Activated CD8-positive, alpha-beta T cell treated with anti-CD3 and anti-CD28 coated beads for 36 hours (primary cell): Measurements from ENCODE around the gene DNAH11. TPM values are rescaled to one million over a fixed set of nuclear protein-coding genes. Genes with fewer than 3 reads are reported as not detected.
"Not testable (repeated sequence)": the region's sequence is repeated elsewhere in the genome, so short reads cannot be mapped to it uniquely, and the experiment has no call there.

Source experiments
- ATAC-seq: fragments of 200-7000 bp; cut with Tn5 transposase; one replicate; pipeline ENCODE4 v1.10.0; 2021; ENCODE audit warnings: mild to moderate bottlenecking, moderate library complexity
- CTCF ChIA-PET: fragments of 350-600 bp; sonication (Branson Sonifier 250); formaldehyde crosslinking; loops from one replicate; lab custom pipeline; 2021; ENCODE audit warnings: antibody characterized with exemption; lab: Charles Lee
- POLR2A ChIA-PET: fragments of 350-600 bp; sonication (Branson Sonifier 250); formaldehyde crosslinking; loops from one replicate; lab custom pipeline; 2021; ENCODE audit warnings: antibody characterized with exemption; lab: Charles Lee
- DNase-seq: peaks from one replicate; pipeline ENCODE4 v3.0.0-alpha.2; 2020
- H3K27ac Mint-ChIP-seq: one replicate; pipeline ENCODE4 v1.8.0; 2021; ENCODE audit warnings: mild to moderate bottlenecking, mixed read lengths
- H3K27me3 Mint-ChIP-seq: one replicate; pipeline ENCODE4 v1.8.0; 2021; ENCODE audit warnings: mixed read lengths
- H3K36me3 Mint-ChIP-seq: one replicate; pipeline ENCODE4 v1.8.0; 2021; ENCODE audit warnings: low read depth, mixed read lengths
- H3K4me1 Mint-ChIP-seq: one replicate; pipeline ENCODE4 v1.8.0; 2021; ENCODE audit warnings: low read depth, mixed read lengths
- H3K4me3 Mint-ChIP-seq: one replicate; pipeline ENCODE4 v1.8.0; 2021; ENCODE audit warnings: mild to moderate bottlenecking, moderate library complexity, mixed read lengths
- H3K9me3 Mint-ChIP-seq: one replicate; pipeline ENCODE4 v1.8.0; 2021; ENCODE audit warnings: mixed read lengths
- intact Hi-C: fragments of 100-400 bp; cut with micrococcal nuclease; formaldehyde crosslinking; loops from one replicate; pipeline ENCODE4 v1.10.0; 2022
- total RNA-seq, 2 experiments: library from RNA; stranded (reverse); gene quantifications; one replicate each; pipeline ENCODE4 v1.2.3, GENCODE V29; 2021
- TF ChIP-seq, protein P1 (sequence below): fragments of 200-600 bp; IDR thresholded peaks from one replicate; pipeline ENCODE4 v1.8.0; 2022; ENCODE audit warnings: antibody characterized with exemption, mild to moderate bottlenecking

Gene DNAH11
- total RNA-seq, 2 experiments from 2014 or later, result 2.3 to 2.7 TPM

- no peaks in the 10 kb centered on the region for H3K36me3 Mint-ChIP-seq
- intact Hi-C loops, result no loop called here
- peaks cover 2% of the 10 kb centered on the region for H3K27me3 Mint-ChIP-seq
- H3K9me3 Mint-ChIP-seq, result no peaks in the 10 kb centered on the region
- ATAC-seq, result no peak
- H3K27ac Mint-ChIP-seq, result no peak overlapping the region
- ChIA-PET POLR2A (no interaction called here), CTCF (no interaction called here)
- no peak overlapping the region for H3K4me3 Mint-ChIP-seq
- DNase-seq, result no peak
- H3K4me1 Mint-ChIP-seq, result no peaks in the 10 kb centered on the region
- TF ChIP-seq, protein P1, sequence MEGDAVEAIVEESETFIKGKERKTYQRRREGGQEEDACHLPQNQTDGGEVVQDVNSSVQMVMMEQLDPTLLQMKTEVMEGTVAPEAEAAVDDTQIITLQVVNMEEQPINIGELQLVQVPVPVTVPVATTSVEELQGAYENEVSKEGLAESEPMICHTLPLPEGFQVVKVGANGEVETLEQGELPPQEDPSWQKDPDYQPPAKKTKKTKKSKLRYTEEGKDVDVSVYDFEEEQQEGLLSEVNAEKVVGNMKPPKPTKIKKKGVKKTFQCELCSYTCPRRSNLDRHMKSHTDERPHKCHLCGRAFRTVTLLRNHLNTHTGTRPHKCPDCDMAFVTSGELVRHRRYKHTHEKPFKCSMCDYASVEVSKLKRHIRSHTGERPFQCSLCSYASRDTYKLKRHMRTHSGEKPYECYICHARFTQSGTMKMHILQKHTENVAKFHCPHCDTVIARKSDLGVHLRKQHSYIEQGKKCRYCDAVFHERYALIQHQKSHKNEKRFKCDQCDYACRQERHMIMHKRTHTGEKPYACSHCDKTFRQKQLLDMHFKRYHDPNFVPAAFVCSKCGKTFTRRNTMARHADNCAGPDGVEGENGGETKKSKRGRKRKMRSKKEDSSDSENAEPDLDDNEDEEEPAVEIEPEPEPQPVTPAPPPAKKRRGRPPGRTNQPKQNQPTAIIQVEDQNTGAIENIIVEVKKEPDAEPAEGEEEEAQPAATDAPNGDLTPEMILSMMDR, result no peak
Measured at GRCh38 chr7:21730399-21730798, 187.6 kb downstream of the DNAH11 start.

DNA sequence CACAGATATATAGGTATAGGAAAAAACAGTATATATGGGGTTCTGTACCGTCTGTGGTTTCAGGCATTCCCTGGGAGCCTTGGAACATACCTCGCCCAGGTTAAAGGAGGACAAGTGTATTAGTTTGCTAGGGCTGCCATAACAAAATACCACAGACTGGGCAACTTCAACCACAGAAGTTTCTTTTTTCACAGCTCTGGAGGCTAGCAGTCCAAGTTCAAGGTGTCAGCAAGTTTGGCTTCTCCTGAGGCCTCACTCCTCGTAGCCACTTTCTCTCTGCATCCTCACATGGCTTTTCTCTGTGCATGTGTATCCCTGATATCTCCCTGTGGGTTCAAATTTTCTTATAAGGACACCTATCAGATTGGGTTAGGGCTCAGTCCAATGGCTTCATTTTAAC is 189.1 kb downstream of the DNAH11 start:
- ATAC-seq, result no peak
- Mint-ChIP-seq H3K36me3 (no peaks in the 10 kb centered on the region), H3K27me3 (peaks cover 2% of the 10 kb centered on the region), H3K4me3 (no peak overlapping the region), H3K27ac (no peak overlapping the region), H3K4me1 (no peaks in the 10 kb centered on the region), H3K9me3 (no peaks in the 10 kb centered on the region)
- intact Hi-C loops, result no loop called here
- DNase-seq, result no peak
- ChIA-PET CTCF (no interaction called here), POLR2A (no interaction called here)
- TF ChIP-seq, protein P1, result no peak

GRCh38 chr7:21732956-21733355 is 190.1 kb downstream of the DNAH11 start:
- H3K27ac Mint-ChIP-seq, H3K36me3 Mint-ChIP-seq, ATAC-seq, H3K9me3 Mint-ChIP-seq, POLR2A ChIA-PET, H3K4me1 Mint-ChIP-seq, CTCF ChIA-PET, H3K4me3 Mint-ChIP-seq, DNase-seq, H3K27me3 Mint-ChIP-seq, intact Hi-C loops: not testable (repeated sequence)

DNA sequence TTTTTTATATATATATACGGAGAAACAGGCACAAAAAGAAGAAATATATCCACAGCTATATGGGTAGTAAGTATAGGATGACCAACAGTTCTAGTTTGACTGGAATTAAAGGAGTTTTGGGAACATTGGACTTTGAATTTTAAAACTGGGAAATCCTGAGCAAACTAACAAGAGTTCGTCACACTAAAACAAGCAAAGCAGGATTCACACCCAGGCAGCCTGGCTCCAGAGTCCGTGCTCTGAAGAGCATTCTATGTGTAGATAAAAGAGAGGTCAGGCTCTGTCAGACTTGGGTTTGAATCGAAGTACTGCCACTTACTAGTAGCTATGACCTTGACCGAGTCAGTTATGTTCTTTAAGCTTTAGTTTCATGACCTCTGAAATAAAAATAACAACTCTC is 191.0 kb downstream of the DNAH11 start:
- POLR2A ChIA-PET, result no interaction called here
- H3K36me3 Mint-ChIP-seq, result no peaks in the 10 kb centered on the region
- CTCF ChIA-PET, result no interaction called here
- TF ChIP-seq, protein P1, result no peak
- H3K27me3 Mint-ChIP-seq, result peaks cover 2% of the 10 kb centered on the region
- ATAC-seq (no peak), DNase-seq (no peak)
- no peak overlapping the region for H3K4me3 Mint-ChIP-seq
- no peaks in the 10 kb centered on the region for H3K4me1 Mint-ChIP-seq
- intact Hi-C loops, result no loop called here
- no peak overlapping the region for H3K27ac Mint-ChIP-seq
- no peaks in the 10 kb centered on the region for H3K9me3 Mint-ChIP-seq

GRCh38 chr7:21743493-21743892 is 200.7 kb downstream of the DNAH11 start:
- Mint-ChIP-seq H3K27me3 (no peaks in the 10 kb centered on the region), H3K36me3 (no peaks in the 10 kb centered on the region), H3K4me1 (no peaks in the 10 kb centered on the region), H3K4me3 (no peak overlapping the region), H3K9me3 (no peaks in the 10 kb centered on the region), H3K27ac (no peak overlapping the region)
- ATAC-seq (no peak), DNase-seq (no peak)
- intact Hi-C loops, result no loop called here
- CTCF ChIA-PET, result no interaction called here
- POLR2A ChIA-PET, result no interaction called here
- TF ChIP-seq, protein P1, result no peak

DNA sequence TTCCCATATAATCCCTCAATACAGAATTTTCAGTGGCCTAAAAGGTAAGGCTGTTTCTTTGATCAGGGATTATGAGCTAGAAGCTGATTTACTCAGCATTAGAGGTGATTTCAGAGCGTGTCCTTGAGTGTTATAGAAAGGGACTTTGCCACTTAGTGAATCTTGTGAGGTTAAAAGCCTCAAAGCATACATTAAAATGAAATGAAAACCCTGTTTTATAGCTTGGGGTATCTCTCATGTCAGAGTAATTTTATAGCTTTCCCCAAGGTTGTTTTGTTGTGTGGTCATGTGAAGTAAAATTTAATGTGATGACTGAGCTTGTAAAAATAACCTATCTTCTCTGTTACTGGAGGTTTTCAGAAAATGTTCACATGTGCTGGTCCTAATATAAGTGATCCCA is 204.1 kb downstream of the DNAH11 start:
- Mint-ChIP-seq H3K4me1 (no peaks in the 10 kb centered on the region), H3K9me3 (no peaks in the 10 kb centered on the region), H3K27ac (no peak overlapping the region), H3K36me3 (no peaks in the 10 kb centered on the region), H3K4me3 (no peak overlapping the region), H3K27me3 (no peaks in the 10 kb centered on the region)
- intact Hi-C loops, result no loop called here
- CTCF ChIA-PET, result no interaction called here
- ATAC-seq (no peak), DNase-seq (no peak)
- TF ChIP-seq, protein P1, result no peak
- POLR2A ChIA-PET, result interaction anchor here (0.5 to 0.6 kb wide), 2 partner anchors 328 to 337 kb away, joined by 3 to 4 read pairs; no protein-coding TSS in a partner anchor
